HG02870 (cell line): ENCODE results near the gene LRR1.
"Not testable (repeated sequence)": the region's sequence is repeated elsewhere in the genome, so short reads cannot be mapped to it uniquely, and the experiment has no call there.

Experiments
- ATAC-seq: cut with Tn5 transposase; IDR thresholded peaks from one replicate; pipeline ENCODE4 v1.9.1; 2021; ENCODE audit warnings: mild to moderate bottlenecking, moderate library complexity; ENCODE audit not compliant: unreplicated experiment

The LRR1 gene

GRCh38 chr14:49585803-49586672 is 12.7 kb upstream of the LRR1 start, which contains the start of gene RPS29:
RPS29 (minus strand) TSS chr14:49586380; CDS start chr14:49586346, 34 bp downstream.
- peak; percentile 84 for ATAC-seq

GRCh38 chr14:49586673-49587460 is 11.9 kb upstream of the LRR1 start:
- peak; percentile 26 for ATAC-seq

GRCh38 chr14:49589387-49589786 is 9.4 kb upstream of the LRR1 start:
- ATAC-seq, result no peak

GRCh38 chr14:49593016-49593415 is 5.7 kb upstream of the LRR1 start:
- no peak for ATAC-seq

GRCh38 chr14:49594347-49595091 is 4.2 kb upstream of the LRR1 start:
- peak; percentile 21 for ATAC-seq

- no peak for ATAC-seq
Measured at GRCh38 chr14:49598189-49598484, 603 bp upstream of the LRR1 start.

- no peak for ATAC-seq
Measured at GRCh38 chr14:49607583-49607982, 8.8 kb downstream of the LRR1 start.

- ATAC-seq, result no peak
Measured at GRCh38 chr14:49612251-49612650, 13.5 kb downstream of the LRR1 start.

- no peak for ATAC-seq
Measured at GRCh38 chr14:49612671-49613070, 13.9 kb downstream of the LRR1 start.

GRCh38 chr14:49614196-49614595 is 15.5 kb downstream of the LRR1 start:
- ATAC-seq, result no peak

- no peak for ATAC-seq
Measured at GRCh38 chr14:49615776-49616175, 17.0 kb downstream of the LRR1 start.

- ATAC-seq, result no peak
Measured at GRCh38 chr14:49617852-49618519, 19.2 kb downstream of the LRR1 start.

- ATAC-seq, result not testable (repeated sequence)
Measured at GRCh38 chr14:49619273-49619672, 20.5 kb downstream of the LRR1 start.

GRCh38 chr14:49619730-49620129 is 21.0 kb downstream of the LRR1 start:
- no peak for ATAC-seq

GRCh38 chr14:49620182-49621113 is 21.7 kb downstream of the LRR1 start, which contains the start of the genes MGAT2 and RPL36AL:
MGAT2 (plus strand) TSS chr14:49620799; CDS start chr14:49621269, 470 bp downstream.
RPL36AL (minus strand) TSS chr14:49620626; CDS start chr14:49619104, 1,522 bp downstream.
- peak; percentile 92 for ATAC-seq

GRCh38 chr14:49621114-49621881 is 22.6 kb downstream of the LRR1 start:
- ATAC-seq, result peak; percentile 23

- no peak for ATAC-seq
Measured at GRCh38 chr14:49622022-49622607, 23.4 kb downstream of the LRR1 start.

- ATAC-seq, result no peak
Measured at GRCh38 chr14:49623387-49623786, 24.6 kb downstream of the LRR1 start.
